CD4-positive, alpha-beta T cell (primary cell): ENCODE measurements around the gene SNRPD3. TPM values are rescaled to one million over a fixed set of nuclear protein-coding genes. Genes with fewer than 3 reads are reported as not detected.

ENCODE experiments used
- ATAC-seq: fragments of 200-7000 bp; cut with Tn5 transposase; one replicate; pipeline ENCODE4 v1.10.0; 2022; ENCODE audit warnings: mild to moderate bottlenecking; ENCODE audit not compliant: poor library complexity
- CTCF ChIA-PET: fragments of 350-600 bp; sonication (Branson Sonifier 250); formaldehyde crosslinking; loops from one replicate; lab custom pipeline; 2021; ENCODE audit warnings: antibody characterized with exemption, inconsistent platforms; lab: Charles Lee
- POLR2A ChIA-PET: fragments of 350-600 bp; sonication (Branson Sonifier 250); formaldehyde crosslinking; loops from one replicate; lab custom pipeline; 2021; ENCODE audit warnings: antibody characterized with exemption, inconsistent platforms; lab: Charles Lee
- DNase-seq, 14 experiments: peaks; one replicate each; pipeline ENCODE4 v3.0.0-alpha.2; 2013 to 2020; ENCODE audit warnings: mixed read lengths in 2 of 14
- H3K27ac ChIP-seq, 2 donors: one replicate each; pipeline versions ENCODE4 v1.5.1 to v1.7.0; 2013; ENCODE audit warnings: low read length in 2 of 2, low read depth in 1 of 2, mild to moderate bottlenecking in 1 of 2
- H3K27me3 ChIP-seq, 2 experiments: 1 replicate in 1 of 2; 2 replicates in 1 of 2; pipeline versions ENCODE4 v1.6.1 to v1.7.0; 2013; ENCODE audit warnings: low read length in 2 of 2, control low read depth in 1 of 2, mild to moderate bottlenecking in 1 of 2, moderate library complexity in 1 of 2; ENCODE audit not compliant: insufficient read depth in 2 of 2, control insufficient read depth in 1 of 2
- H3K36me3 ChIP-seq: one replicate; pipeline ENCODE4 v1.6.1; 2013; ENCODE audit warnings: low read length, control low read depth; ENCODE audit not compliant: insufficient read depth
- H3K4me1 ChIP-seq: one replicate; pipeline ENCODE4 v1.6.1; 2013; ENCODE audit warnings: low read length, control low read depth; ENCODE audit not compliant: insufficient read depth
- H3K4me3 ChIP-seq: one replicate; pipeline ENCODE4 v1.5.1; 2013; ENCODE audit warnings: mild to moderate bottlenecking, low read length, moderate library complexity
- H3K9me3 ChIP-seq, 2 experiments: 1 replicate in 1 of 2; 2 replicates in 1 of 2; pipeline versions ENCODE4 v1.6.1 to v1.7.0; 2013; ENCODE audit warnings: low read length in 2 of 2, mild to moderate bottlenecking in 2 of 2, control low read depth in 1 of 2, moderate library complexity in 1 of 2; ENCODE audit not compliant: control insufficient read depth in 1 of 2, insufficient read depth in 1 of 2
- H3K27ac Mint-ChIP-seq: one replicate; pipeline ENCODE4 v1.8.0; 2020; ENCODE audit warnings: mixed read lengths
- H3K27me3 Mint-ChIP-seq: one replicate; pipeline ENCODE4 v1.8.0; 2021; ENCODE audit warnings: mixed read lengths
- H3K36me3 Mint-ChIP-seq: one replicate; pipeline ENCODE4 v1.8.0; 2021; ENCODE audit warnings: low read depth, mixed read lengths
- H3K4me1 Mint-ChIP-seq: one replicate; pipeline ENCODE4 v1.8.0; 2021; ENCODE audit warnings: low read depth, mixed read lengths
- H3K4me3 Mint-ChIP-seq: one replicate; pipeline ENCODE4 v1.8.0; 2020; ENCODE audit warnings: mild to moderate bottlenecking, mixed read lengths
- H3K9me3 Mint-ChIP-seq: one replicate; pipeline ENCODE4 v1.8.0; 2020; ENCODE audit warnings: mixed read lengths
- CTCF ChIP-seq: fragments of 200-600 bp; IDR thresholded peaks from one replicate; pipeline ENCODE4 v1.8.0; 2022; ENCODE audit warnings: antibody characterized with exemption, mild to moderate bottlenecking
- intact Hi-C, 2 experiments: fragments of 100-400 bp; cut with DNase I in 1 of 2; cut with micrococcal nuclease in 1 of 2; formaldehyde crosslinking; loops; one replicate each; pipeline versions ENCODE4 v1.15.1 to v1.9.0; 2023 to 2025; cut with DNase I, micrococcal nuclease
- total RNA-seq, 174 experiments: library from RNA in 2 of 174; stranded (reverse) in 2 of 174; gene quantifications; one replicate each; pipeline ENCODE4 v1.2.3 and lab custom pipeline; 2021 to 2026

SNRPD3 gene
- total RNA-seq, 2 experiments from 2014 or later = 31.0 to 31.5 TPM

DNA sequence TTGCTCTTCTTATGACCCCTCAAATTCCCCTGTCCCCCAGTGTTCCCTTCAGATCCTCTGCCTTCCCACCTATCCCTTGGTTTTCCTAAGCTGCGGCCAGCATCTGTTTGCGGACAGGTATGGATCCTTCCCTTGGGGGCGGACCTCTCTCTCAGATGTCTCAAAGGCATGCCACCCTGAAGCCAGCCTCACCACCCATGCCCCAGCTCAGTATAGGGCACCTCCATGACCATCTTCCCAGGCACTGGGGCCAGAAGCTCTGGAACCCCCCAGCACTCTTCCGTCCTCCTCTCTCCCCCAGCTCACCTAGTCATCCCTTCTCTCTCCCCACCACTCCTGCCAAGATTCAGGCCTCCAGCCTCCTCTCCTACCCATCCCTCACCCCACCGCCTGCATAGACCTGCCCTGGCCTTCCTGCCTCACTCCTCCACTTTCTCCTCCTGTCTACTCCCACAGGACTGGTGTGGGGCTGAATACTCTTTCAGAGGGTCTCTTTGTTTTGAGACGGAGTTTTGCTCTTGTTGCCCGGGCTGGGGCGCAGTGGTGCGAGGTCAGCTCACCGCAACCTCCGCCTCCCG, 34.9 kb downstream of the SNRPD3 start:
- H3K36me3 ChIP-seq = no peaks in the 10 kb centered on the region
- H3K27ac ChIP-seq = no peak overlapping the region
- H3K27me3 ChIP-seq = peaks cover 3 to 6% of the 10 kb centered on the region in 2 experiments
- ChIA-PET CTCF (no interaction called here), POLR2A (no interaction called here)
- peaks cover 12% of the 10 kb centered on the region for H3K4me1 ChIP-seq
- no peak overlapping the region for H3K4me3 ChIP-seq
- TF ChIP-seq CTCF = no peak
- ATAC-seq (no peak), DNase-seq (no peak)
- H3K27ac Mint-ChIP-seq = no peak overlapping the region
- peaks cover 6% of the 10 kb centered on the region for H3K27me3 Mint-ChIP-seq
- H3K4me1 Mint-ChIP-seq = peaks cover 5% of the 10 kb centered on the region
- no peaks in the 10 kb centered on the region for H3K36me3 Mint-ChIP-seq
- H3K4me3 Mint-ChIP-seq = no peak overlapping the region
- intact Hi-C loops = no loop called here
- no peaks in the 10 kb centered on the region for H3K9me3 Mint-ChIP-seq
- peaks cover 0 to 4% of the 10 kb centered on the region in 2 experiments for H3K9me3 ChIP-seq

DNA sequence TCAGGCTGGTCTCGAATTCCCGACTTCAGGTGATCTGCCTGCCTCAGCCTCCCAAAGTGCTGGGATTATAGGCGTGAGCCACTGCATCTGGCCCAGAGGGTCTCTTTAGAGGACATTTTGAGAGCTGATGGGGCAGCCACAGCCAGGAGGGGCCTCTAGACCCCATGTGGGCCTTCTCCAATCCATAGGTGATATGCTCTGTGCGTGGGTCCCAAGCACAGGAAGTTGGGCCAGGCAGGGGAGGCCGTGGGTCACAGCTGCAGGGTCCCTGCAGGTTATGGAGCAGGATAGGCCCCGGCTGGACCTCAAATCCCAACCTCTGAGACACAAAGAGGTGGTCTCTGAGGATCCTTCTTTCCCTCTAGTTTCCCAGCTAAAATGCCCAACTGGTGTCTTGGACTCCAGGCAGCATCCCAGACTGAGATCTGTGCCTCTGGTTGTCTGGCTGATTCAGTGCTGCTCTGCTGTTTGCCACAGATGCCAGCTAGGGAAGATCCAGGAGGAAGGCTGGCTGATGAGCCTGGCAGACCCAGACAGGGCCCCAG, 35.6 kb downstream of the SNRPD3 start:
- ATAC-seq (no peak), DNase-seq (no peak)
- no peak overlapping the region for H3K4me3 ChIP-seq
- TF ChIP-seq CTCF = no peak
- POLR2A ChIA-PET = no interaction called here
- no peaks in the 10 kb centered on the region for H3K36me3 Mint-ChIP-seq
- H3K4me3 Mint-ChIP-seq = no peak overlapping the region
- CTCF ChIA-PET = no interaction called here
- no peaks in the 10 kb centered on the region for H3K36me3 ChIP-seq
- peaks cover 5% of the 10 kb centered on the region for H3K4me1 Mint-ChIP-seq
- peaks cover 6% of the 10 kb centered on the region for H3K27me3 Mint-ChIP-seq
- peaks cover 12% of the 10 kb centered on the region for H3K4me1 ChIP-seq
- intact Hi-C loops = no loop called here
- no peak overlapping the region for H3K27ac ChIP-seq
- H3K9me3 Mint-ChIP-seq = no peaks in the 10 kb centered on the region
- peaks cover 3 to 6% of the 10 kb centered on the region in 2 experiments for H3K27me3 ChIP-seq
- H3K9me3 ChIP-seq = peaks cover 0 to 4% of the 10 kb centered on the region in 2 experiments
- no peak overlapping the region for H3K27ac Mint-ChIP-seq

- Histone ChIP-seq H3K36me3 (no peaks in the 10 kb centered on the region), H3K27me3 (peaks cover 3 to 6% of the 10 kb centered on the region in 2 experiments), H3K4me3 (no peak overlapping the region), H3K4me1 (peaks cover 12% of the 10 kb centered on the region), H3K9me3 (peaks cover 0 to 4% of the 10 kb centered on the region in 2 experiments), H3K27ac (no peak overlapping the region)
- TF ChIP-seq CTCF = no peak
- peak in 1 of 14 experiments; percentile 15 for DNase-seq
- no peaks in the 10 kb centered on the region for H3K36me3 Mint-ChIP-seq
- no peaks in the 10 kb centered on the region for H3K9me3 Mint-ChIP-seq
- no peak for ATAC-seq
- peaks cover 6% of the 10 kb centered on the region for H3K27me3 Mint-ChIP-seq
- POLR2A ChIA-PET = no interaction called here
- intact Hi-C loops = no loop called here
- H3K4me1 Mint-ChIP-seq = peaks cover 5% of the 10 kb centered on the region
- CTCF ChIA-PET = no interaction called here
- no peak overlapping the region for H3K27ac Mint-ChIP-seq
- H3K4me3 Mint-ChIP-seq = peak overlapping the region; percentile 71
These were observed 36.5 kb downstream of the SNRPD3 start for GRCh38 chr22:24592058-24592850.
